HepG2 (cell line): ENCODE results near the gene KIF22. TPM values are rescaled to one million over a fixed set of nuclear protein-coding genes. Genes with fewer than 3 reads are reported as not detected.

Experiments used
- EED ChIP-seq: sonication (generic); formaldehyde crosslinking; IDR thresholded peaks from 2 replicates; pipeline ENCODE4 v1.5.0; 2020; ENCODE audit warnings: mild to moderate bottlenecking, missing genetic modification reagents
- GABPB1 ChIP-seq: IDR thresholded peaks from 2 replicates; pipeline ENCODE4 v1.6.1; 2016; ENCODE audit warnings: mild to moderate bottlenecking, missing genetic modification reagents, moderate library complexity, missing compliant biosample characterization
- HNF4G ChIP-seq, 2 experiments: sonication (generic) in 1 of 2; formaldehyde crosslinking in 1 of 2; IDR thresholded peaks; 2 replicates each; pipeline versions ENCODE4 v1.4.0 to v1.6.1; 2011 to 2020; ENCODE audit warnings: borderline replicate concordance in 2 of 2, low read depth in 2 of 2, mild to moderate bottlenecking in 2 of 2, low read length in 1 of 2, missing genetic modification reagents in 1 of 2, moderate library complexity in 1 of 2
- MAFF ChIP-seq: IDR thresholded peaks from 2 replicates; pipeline ENCODE4 v1.6.1; 2011; ENCODE audit warnings: low read depth, low read length, improper control_type of control experiment
- MLXIP ChIP-seq: sonication (generic); formaldehyde crosslinking; IDR thresholded peaks from 2 replicates; pipeline ENCODE4 v1.9.0; 2021; ENCODE audit warnings: missing genetic modification reagents, borderline replicate concordance
- NR2F1 ChIP-seq, 2 experiments: fragments of 450-650 bp in 1 of 2; formaldehyde crosslinking in 1 of 2; IDR thresholded peaks; 2 replicates each; pipeline versions ENCODE4 v1.5.0 to v1.6.1; 2016 to 2020; ENCODE audit warnings: mild to moderate bottlenecking in 1 of 2, missing compliant biosample characterization in 1 of 2, missing genetic modification reagents in 1 of 2, moderate library complexity in 1 of 2
- POLR2A ChIP-seq, 2 experiments: IDR thresholded peaks; 2 replicates each; pipeline ENCODE4 v1.6.1; 2011; ENCODE audit warnings: low read depth in 2 of 2, low read length in 2 of 2, mild to moderate bottlenecking in 1 of 2, moderate library complexity in 1 of 2; ENCODE audit not compliant: insufficient read depth in 1 of 2
- PPARG ChIP-seq: conservative IDR thresholded peaks from 2 replicates; pipeline ENCODE4 v1.6.1; 2016; ENCODE audit warnings: missing biosample characterization, missing genetic modification reagents
- TBX2 ChIP-seq: sonication (generic); formaldehyde crosslinking; IDR thresholded peaks from 2 replicates; pipeline ENCODE4 v1.5.0; 2020; ENCODE audit warnings: missing genetic modification reagents, mild to moderate bottlenecking, borderline replicate concordance
- ZBTB37 ChIP-seq: sonication (generic); formaldehyde crosslinking; IDR thresholded peaks from 2 replicates; pipeline ENCODE4 v1.4.0; 2020; ENCODE audit warnings: mild to moderate bottlenecking, missing genetic modification reagents
- ZNF160 ChIP-seq: sonication (generic); formaldehyde crosslinking; IDR thresholded peaks from 2 replicates; pipeline ENCODE4 v1.8.0; 2022; ENCODE audit warnings: mild to moderate bottlenecking, inconsistent platforms, missing genetic modification reagents
- ZNF292 ChIP-seq: sonication (generic); formaldehyde crosslinking; IDR thresholded peaks from 2 replicates; pipeline ENCODE4 v1.8.1; 2022; ENCODE audit warnings: mild to moderate bottlenecking, low read depth, missing genetic modification reagents, borderline replicate concordance
- ZNF510 ChIP-seq: sonication (generic); formaldehyde crosslinking; IDR thresholded peaks from 2 replicates; pipeline ENCODE4 v1.4.0; 2020; ENCODE audit warnings: low read depth, mild to moderate bottlenecking, missing genetic modification reagents
- ZNF687 ChIP-seq: sonication (generic); formaldehyde crosslinking; IDR thresholded peaks from 2 replicates; pipeline ENCODE4 v1.5.1; 2020; ENCODE audit warnings: mild to moderate bottlenecking, missing genetic modification reagents, moderate library complexity
- polyA plus RNA-seq, 8 experiments: library from polyadenylated mRNA; depleted of rRNA in 3 of 8; stranded (reverse) in 7 of 8; unstranded in 1 of 8; fragments of >200 nt; fragmentation: Illumina TruSeq in 4 of 8; extraction: Trizol in 4 of 8; gene quantifications; 2 replicates each; pipeline versions ENCODE4 v1.2.1 to v1.2.3, GENCODE V29; 2011 to 2016; ENCODE audit warnings: low read depth in 4 of 8, missing spikeins in 1 of 8, mixed read lengths in 1 of 8; ENCODE audit not compliant: insufficient read depth in 1 of 8
- total RNA-seq, 5 experiments: library from RNA; depleted of rRNA; stranded (reverse); fragments of >200 nt; fragmentation: Illumina TruSeq; extraction: Trizol; gene quantifications; 2 replicates each; pipeline ENCODE4 v1.2.3, GENCODE V29; 2016; ENCODE audit warnings: low read depth in 1 of 5

The KIF22 gene
- total and polyA plus RNA-seq, 2 of the 13 experiments (the other 11 are each of a cell fraction or from before 2014, with no cell fraction given), result 95.8 to 118 TPM

GRCh38 chr16:29815793-29816693 lies 25.5 kb downstream of the KIF22 start, which contains the start of gene PAGR1 (continued):
- peak; percentile 93 for TF ChIP-seq ZNF160 (CRISPR knock-in tag)
- TF ChIP-seq HNF4G (IDR thresholded peaks at IDR 0.05; ENCODE audit: borderline replicate concordance, low read depth, low read length), result no peak
- no peak; the same call in 1 of the 2 replicates for TF ChIP-seq HNF4G (CRISPR knock-in tag; IDR thresholded peaks at IDR 0.05; ENCODE audit: borderline replicate concordance, low read depth)
- TF ChIP-seq ZNF510 (CRISPR knock-in tag), result peak; percentile 97
- peak; percentile 11 to 53; a peak in 2 of 4 replicates for TF ChIP-seq NR2F1 (CRISPR knock-in tag; IDR thresholded peaks at IDR 0.05)
- TF ChIP-seq PPARG (CRISPR knock-in tag), result peak; percentile 51; the same call in 1 of the 2 replicates
- TF ChIP-seq TBX2, result peak; percentile 68; the same call in 1 of the 2 replicates
- TF ChIP-seq POLR2A (IDR thresholded peaks at IDR 0.05; ENCODE audit: insufficient read depth in 1 of 2, low read depth in 2 of 2, low read length in 2 of 2), result peak in 1 of 2 experiments; percentile 85; a peak in 2 of 4 replicates
- TF ChIP-seq ZNF292 (CRISPR knock-in tag), result no peak
- peak; percentile 59; the same call in 1 of the 2 replicates for TF ChIP-seq ZBTB37 (CRISPR knock-in tag)
- no peak for TF ChIP-seq MAFF
- TF ChIP-seq ZNF687 (CRISPR knock-in tag), result peak; percentile 94
- peak; percentile 90 for TF ChIP-seq GABPB1 (CRISPR knock-in tag)
- no peak for TF ChIP-seq MLXIP (CRISPR knock-in tag)
- peak; percentile 74 for TF ChIP-seq EED
